SJSA1 (cell line): ENCODE results near the gene SUGP2. TPM values are rescaled to one million over a fixed set of nuclear protein-coding genes. Genes with fewer than 3 reads are reported as not detected.
"Not testable (repeated sequence)": the region's sequence is repeated elsewhere in the genome, so short reads cannot be mapped to it uniquely, and the experiment has no call there.

Source experiments
- DNase-seq, 2 experiments: peaks; one replicate each; pipeline ENCODE4 v3.0.0-alpha.2; 2015 to 2020; ENCODE audit warnings: low spot score in 2 of 2, low read depth in 1 of 2
- H3K27ac ChIP-seq: fragments of 250-450 bp; sonication (Bioruptor Pico); 2 replicates; pipeline ENCODE4 v1.5.1; 2020; ENCODE audit warnings: mild to moderate bottlenecking, moderate library complexity
- H3K27me3 ChIP-seq: fragments of 250-450 bp; sonication (Bioruptor Pico); replicated peaks from 2 replicates; pipeline ENCODE4 v1.5.1; 2020; ENCODE audit warnings: mild to moderate bottlenecking, moderate library complexity
- H3K36me3 ChIP-seq: fragments of 250-450 bp; sonication (Bioruptor Pico); 2 replicates; pipeline ENCODE4 v1.5.1; 2020; ENCODE audit warnings: mild to moderate bottlenecking
- H3K4me1 ChIP-seq: fragments of 250-450 bp; sonication (Bioruptor Pico); replicated peaks from 2 replicates; pipeline ENCODE4 v1.6.1; 2021; ENCODE audit warnings: mild to moderate bottlenecking
- H3K4me3 ChIP-seq: fragments of 250-450 bp; sonication (Bioruptor Pico); 2 replicates; pipeline ENCODE4 v1.5.1; 2020; ENCODE audit warnings: mild to moderate bottlenecking
- H3K9me3 ChIP-seq: fragments of 250-450 bp; sonication (Bioruptor Pico); replicated peaks from 2 replicates; pipeline ENCODE4 v1.5.1; 2020; ENCODE audit warnings: mild to moderate bottlenecking
- total RNA-seq: library from RNA; depleted of rRNA; stranded (reverse); fragments of >200 nt; shearing (Covaris generic); gene quantifications from 2 replicates; pipeline ENCODE4 v1.2.3, GENCODE V29; 2014

The SUGP2 gene
- total RNA-seq, 1 experiment from 2014 or later, result 46.4 TPM

DNA sequence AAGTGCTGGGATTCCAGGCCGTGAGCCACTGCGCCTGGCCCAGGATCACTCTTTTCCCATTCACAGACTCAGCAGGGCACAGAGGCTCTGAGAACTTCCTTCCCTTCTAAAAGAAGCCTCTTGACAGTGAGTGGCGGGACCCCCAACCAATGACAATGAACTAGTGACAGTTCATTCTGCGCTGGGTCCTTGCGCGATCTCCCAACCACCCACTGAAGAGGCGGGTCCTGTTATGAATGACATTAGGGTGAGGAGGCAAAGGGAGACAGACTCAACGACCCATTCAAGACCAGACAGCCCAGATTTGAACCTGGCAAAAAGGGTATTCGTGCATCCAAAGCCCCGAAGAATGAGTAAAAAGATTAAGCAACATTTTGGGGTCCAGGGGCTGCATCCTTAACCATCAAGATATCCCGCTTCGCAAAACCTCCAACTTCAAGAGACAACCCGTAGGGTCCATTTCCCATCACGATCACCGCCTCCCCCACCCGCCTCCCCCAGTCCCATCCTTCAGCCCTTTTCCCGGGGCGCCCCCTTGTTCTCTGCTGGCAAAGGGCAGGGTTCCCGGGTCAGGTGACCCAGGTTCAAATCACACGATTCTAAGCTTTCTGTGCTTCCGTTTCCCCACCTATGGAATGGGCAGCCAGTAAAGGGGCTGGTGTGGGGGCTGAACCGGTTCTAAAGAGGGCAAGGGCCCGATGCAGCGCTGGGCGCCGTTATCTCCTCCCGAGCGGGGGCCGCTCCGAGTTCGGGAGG lies 719 bp downstream of the SUGP2 start:
- H3K27ac ChIP-seq, result peak overlapping the region; percentile 91
- H3K27me3 ChIP-seq, result no peaks in the 10 kb centered on the region
- H3K4me3 ChIP-seq, result peak overlapping the region; percentile 97
- H3K36me3 ChIP-seq, result peaks cover 62% of the 10 kb centered on the region
- H3K4me1 ChIP-seq, result peaks cover 13% of the 10 kb centered on the region
- peak; percentile 97 to 99 for DNase-seq
- H3K9me3 ChIP-seq, result 0 out of 2 replicates have a peak, but pooled peaks cover 3% of the 10 kb centered on the region

DNA sequence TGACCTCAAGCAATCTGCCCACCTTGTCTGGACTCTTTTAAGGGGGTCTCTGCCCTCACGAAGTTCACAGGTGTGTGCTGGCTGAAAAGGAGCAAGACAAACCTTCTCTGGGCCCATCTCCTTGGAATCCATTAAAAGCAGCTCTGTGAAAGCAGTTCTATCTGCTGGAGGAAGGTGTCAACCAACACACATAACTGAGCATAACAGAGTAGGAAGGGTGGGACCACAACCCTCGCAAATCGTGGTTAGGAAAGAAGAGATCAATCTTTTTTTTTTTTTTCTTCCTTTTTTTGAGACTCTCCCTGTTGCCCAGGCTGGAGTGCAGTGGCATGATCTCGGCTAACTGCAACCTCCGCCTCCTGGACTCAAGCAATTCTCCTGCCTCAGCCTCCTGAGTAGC lies 1.4 kb downstream of the SUGP2 start:
- Histone ChIP-seq H3K36me3 (peaks cover 66% of the 10 kb centered on the region), H3K9me3 (0 out of 2 replicates have a peak, but pooled peaks cover 3% of the 10 kb centered on the region), H3K27me3 (no peaks in the 10 kb centered on the region), H3K4me1 (peaks cover 13% of the 10 kb centered on the region), H3K27ac (no peak overlapping the region), H3K4me3 (peak overlapping the region; percentile 97)
- no peak for DNase-seq

DNA sequence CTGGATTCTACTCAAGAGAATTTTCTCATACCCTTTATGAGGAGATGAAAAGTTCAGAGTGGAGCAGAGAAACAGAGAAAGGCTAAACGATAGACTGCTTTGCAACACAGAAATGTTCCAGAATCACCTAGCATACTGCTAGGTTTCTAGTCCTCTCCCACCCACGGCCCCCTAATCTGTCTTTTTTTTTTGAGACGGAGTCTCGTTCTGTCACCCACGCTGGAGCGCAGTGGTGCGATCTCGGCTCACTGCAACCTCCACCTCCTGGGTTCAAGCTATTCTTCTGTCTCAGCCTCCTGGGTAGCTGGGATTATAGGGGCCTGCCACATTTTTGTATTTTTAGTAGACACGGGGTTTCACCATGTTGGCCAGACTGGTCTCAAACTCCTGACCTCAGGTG lies 4.8 kb downstream of the SUGP2 start:
- no peak for DNase-seq
- H3K9me3 ChIP-seq, result 0 out of 2 replicates have a peak, but pooled peaks cover 3% of the 10 kb centered on the region
- no peaks in the 10 kb centered on the region for H3K27me3 ChIP-seq
- H3K27ac ChIP-seq, result no peak overlapping the region
- H3K4me3 ChIP-seq, result no peak overlapping the region
- H3K4me1 ChIP-seq, result 0 out of 2 replicates have a peak, but pooled peaks cover 5% of the 10 kb centered on the region
- H3K36me3 ChIP-seq, result peaks cover 91% of the 10 kb centered on the region

DNA sequence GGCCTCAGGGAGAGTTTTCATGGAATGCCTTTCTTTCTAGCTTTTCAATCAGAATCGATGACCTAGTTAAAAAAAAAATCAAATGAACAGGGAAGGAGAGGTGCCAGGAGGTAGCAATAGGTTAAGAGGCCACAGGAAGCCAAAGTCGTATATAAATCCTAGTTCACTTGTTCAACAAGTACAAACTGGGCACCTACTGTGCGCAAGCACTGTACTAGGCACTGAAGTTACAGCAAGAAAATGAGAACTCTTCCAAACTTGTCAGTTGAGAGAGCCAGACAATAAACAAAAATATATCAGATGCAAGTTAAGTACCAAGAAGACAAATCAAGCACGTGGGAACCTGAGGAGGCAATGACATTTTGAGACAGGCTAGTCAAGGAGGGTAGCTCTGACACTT lies 6.1 kb downstream of the SUGP2 start:
- peaks cover 5% of the 10 kb centered on the region; the same call in 1 of the 2 replicates for H3K4me1 ChIP-seq
- no peaks in the 10 kb centered on the region for H3K9me3 ChIP-seq
- DNase-seq, result no peak
- no peak overlapping the region for H3K27ac ChIP-seq
- H3K4me3 ChIP-seq, result no peak overlapping the region
- peaks cover 97% of the 10 kb centered on the region for H3K36me3 ChIP-seq
- H3K27me3 ChIP-seq, result no peaks in the 10 kb centered on the region

DNA sequence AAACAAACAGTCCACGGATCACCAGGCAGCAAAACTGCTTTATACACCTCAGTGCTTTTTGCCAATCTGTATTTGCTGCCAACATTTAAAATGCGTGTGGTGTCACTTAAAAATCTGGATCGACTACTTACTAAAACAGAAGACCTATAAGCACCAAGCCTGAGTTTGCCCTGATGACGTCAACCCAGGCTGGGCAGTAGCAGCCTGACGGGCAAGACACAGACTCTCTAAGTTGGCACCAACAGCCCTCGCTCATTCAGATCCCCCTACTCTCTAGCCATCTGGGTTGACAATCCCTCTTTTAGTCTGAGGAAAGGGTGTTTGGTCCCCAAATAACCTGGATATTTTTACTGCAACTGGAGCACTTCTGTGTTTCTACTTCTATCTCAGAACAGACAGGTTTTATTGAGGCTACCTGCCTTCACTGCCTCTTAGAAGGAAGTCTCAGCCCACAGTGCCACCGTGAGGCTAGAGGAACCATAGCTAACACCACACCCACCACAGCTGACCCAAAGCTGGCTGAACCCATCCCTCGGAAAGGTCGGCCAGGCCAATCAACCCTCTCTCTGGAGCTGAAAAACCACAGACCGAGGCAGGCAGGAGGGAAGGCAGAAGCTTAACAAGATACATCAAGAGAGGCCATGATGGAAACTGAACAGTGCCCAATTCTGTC lies 6.9 kb downstream of the SUGP2 start:
- Histone ChIP-seq H3K9me3 (no peaks in the 10 kb centered on the region), H3K4me3 (no peak overlapping the region), H3K27ac (no peak overlapping the region), H3K27me3 (no peaks in the 10 kb centered on the region), H3K36me3 (peaks cover 100% of the 10 kb centered on the region), H3K4me1 (peaks cover 3% of the 10 kb centered on the region)
- no peak for DNase-seq

DNA sequence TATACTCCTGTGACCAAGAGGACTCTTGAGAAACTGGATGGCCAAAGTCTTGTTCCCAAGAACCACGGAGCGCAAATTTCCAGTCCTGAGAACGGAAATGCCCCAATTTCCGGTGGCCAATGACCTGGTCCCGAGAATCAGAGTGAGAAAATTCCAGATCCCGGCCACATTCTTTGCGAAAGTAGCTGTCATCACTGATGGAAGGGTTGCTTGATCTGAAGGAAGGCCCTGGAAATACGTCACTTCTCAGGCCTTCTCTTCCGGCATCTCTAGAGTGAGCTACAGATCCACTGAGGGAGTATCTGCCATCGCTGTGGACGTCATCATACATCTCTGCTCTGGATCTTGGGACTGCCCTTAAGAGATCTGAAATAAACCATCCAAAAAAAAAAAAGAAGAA lies 7.5 kb downstream of the SUGP2 start:
- Histone ChIP-seq H3K36me3 (peaks cover 98% of the 10 kb centered on the region), H3K27ac (no peak overlapping the region)
- no peak for DNase-seq

DNA sequence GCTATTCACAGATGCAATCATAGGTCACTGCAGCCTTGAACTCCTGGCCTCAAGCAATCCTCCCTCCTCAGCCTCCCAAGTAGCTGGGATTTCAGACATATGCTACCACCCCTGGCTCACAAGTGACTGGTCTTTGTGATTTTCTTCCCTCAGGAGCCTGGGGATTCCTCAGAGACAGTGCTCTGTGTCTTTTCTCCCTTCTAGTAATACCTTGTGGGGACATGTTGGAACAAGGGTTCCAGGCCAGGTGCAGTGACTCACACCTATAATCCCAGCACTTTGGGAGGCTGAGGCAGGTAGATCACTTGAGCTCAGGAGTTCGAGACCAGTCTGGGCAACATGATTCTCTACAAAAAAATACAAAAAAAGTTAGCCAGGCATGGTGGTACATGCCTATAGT lies 9.9 kb downstream of the SUGP2 start:
- H3K9me3 ChIP-seq, DNase-seq, H3K27me3 ChIP-seq, H3K4me3 ChIP-seq, H3K27ac ChIP-seq, H3K4me1 ChIP-seq: not testable (repeated sequence)
- peaks cover 90% of the 10 kb centered on the region for H3K36me3 ChIP-seq

More for the DNA sequence above, 7.5 kb downstream of the SUGP2 start:
- Histone ChIP-seq H3K4me1 (peaks cover 8% of the 10 kb centered on the region), H3K27me3 (no peaks in the 10 kb centered on the region), H3K9me3 (no peaks in the 10 kb centered on the region), H3K4me3 (no peak overlapping the region)

DNA sequence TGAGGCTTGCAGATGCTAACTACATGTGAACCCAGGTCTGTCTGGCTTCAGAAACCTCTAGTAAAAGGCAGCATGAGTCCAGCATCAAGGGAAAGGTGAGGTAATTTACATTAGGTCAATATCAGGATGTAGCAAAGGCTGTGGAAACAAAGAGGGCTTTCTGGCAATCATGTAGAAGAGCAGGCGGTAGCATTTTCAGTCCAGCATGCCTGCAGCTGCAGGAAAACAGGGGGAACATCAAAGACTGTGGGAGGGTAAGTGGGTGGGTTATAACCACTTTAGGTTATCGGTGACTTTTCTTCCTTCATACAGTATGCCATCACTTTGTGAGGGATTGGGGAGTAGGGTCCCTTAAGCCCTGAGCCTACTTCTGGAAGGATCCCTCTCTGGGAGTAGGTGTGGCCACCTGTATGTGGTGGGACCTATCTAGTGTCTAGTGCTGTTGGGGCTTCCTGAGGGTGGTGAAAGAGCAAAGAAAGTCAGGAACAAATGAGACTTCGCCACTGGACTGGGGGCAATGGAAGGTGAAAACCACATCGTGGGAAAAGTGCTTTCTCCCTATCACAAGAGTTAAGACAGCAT lies 10.8 kb downstream of the SUGP2 start:
- H3K27me3 ChIP-seq, result no peaks in the 10 kb centered on the region
- H3K4me1 ChIP-seq, result peaks cover 8% of the 10 kb centered on the region
- H3K9me3 ChIP-seq, result no peaks in the 10 kb centered on the region
- H3K36me3 ChIP-seq, result peaks cover 89% of the 10 kb centered on the region
- no peak overlapping the region for H3K4me3 ChIP-seq
- no peak for DNase-seq
- no peak overlapping the region for H3K27ac ChIP-seq

DNA sequence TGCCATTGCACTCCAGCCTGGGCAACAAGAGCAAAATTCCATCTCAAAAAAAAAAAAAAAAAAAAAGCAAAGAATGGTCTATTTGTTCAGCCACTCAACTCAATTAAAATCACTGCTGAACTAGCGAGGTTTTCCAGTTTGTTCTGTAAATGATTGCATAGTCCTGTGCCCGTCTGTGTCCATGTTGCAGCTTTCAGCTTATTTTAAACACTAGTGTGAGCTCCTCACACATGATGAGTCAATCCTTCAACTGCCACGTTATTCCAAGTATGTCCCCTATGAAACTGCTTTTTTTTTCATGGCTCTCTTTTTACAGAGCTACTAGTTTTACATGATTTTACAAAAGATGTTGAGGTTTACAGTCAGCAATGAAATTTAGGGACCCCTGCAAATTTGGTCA lies 12.2 kb downstream of the SUGP2 start:
- Histone ChIP-seq H3K4me3 (no peak overlapping the region), H3K36me3 (peaks cover 89% of the 10 kb centered on the region), H3K4me1 (peaks cover 8% of the 10 kb centered on the region), H3K27me3 (no peaks in the 10 kb centered on the region), H3K27ac (no peak overlapping the region), H3K9me3 (no peaks in the 10 kb centered on the region)
- DNase-seq, result peak in 1 of 2 experiments; percentile 16

DNA sequence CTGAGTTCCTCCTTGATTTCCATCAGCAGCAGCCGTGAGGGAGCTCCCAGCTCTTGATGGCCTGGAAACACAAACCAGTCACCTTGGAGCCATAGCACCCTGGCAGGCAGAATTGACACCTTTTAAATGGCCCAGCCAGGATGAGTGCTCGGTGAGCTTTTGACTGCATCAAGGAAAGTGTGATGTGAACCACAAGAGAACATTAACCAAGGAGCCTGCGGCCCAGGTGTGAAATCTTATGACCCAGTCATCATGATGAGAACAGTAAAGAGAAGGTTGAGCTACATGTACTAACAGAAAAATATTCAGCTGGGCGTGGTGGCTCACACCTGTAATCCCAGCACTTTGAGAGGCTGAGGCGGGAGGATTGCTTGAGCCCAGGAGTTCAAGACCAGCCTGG lies 22.8 kb downstream of the SUGP2 start:
- H3K4me3 ChIP-seq, result no peak overlapping the region
- no peaks in the 10 kb centered on the region for H3K27me3 ChIP-seq
- no peak for DNase-seq
- no peaks in the 10 kb centered on the region for H3K4me1 ChIP-seq
- H3K27ac ChIP-seq, result no peak overlapping the region
- peaks cover 96% of the 10 kb centered on the region for H3K36me3 ChIP-seq
- no peaks in the 10 kb centered on the region for H3K9me3 ChIP-seq

DNA sequence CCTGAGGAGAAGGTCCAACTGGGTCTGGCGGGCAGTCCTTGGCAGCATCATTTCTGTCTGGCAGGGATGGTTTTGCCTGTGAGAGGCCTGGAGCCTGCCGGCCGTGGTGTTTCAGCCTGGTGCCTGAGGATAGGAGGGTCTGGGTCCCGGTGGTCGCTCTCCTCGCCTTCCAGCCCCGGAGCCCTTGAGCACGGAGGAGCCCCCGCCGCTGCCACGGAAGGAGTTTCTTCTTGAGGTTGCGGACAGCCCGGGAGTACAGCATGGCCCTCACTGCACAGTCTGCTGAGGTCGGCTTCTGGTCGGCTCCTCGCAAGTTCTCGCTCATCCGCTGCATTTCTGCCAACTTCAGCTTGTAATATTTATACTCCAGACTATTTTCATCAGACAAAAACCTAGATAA lies 23.4 kb downstream of the SUGP2 start:
- Histone ChIP-seq H3K4me3 (no peak overlapping the region), H3K9me3 (no peaks in the 10 kb centered on the region), H3K27ac (no peak overlapping the region), H3K4me1 (no peaks in the 10 kb centered on the region), H3K27me3 (no peaks in the 10 kb centered on the region), H3K36me3 (peaks cover 97% of the 10 kb centered on the region)
- DNase-seq, result no peak

DNA sequence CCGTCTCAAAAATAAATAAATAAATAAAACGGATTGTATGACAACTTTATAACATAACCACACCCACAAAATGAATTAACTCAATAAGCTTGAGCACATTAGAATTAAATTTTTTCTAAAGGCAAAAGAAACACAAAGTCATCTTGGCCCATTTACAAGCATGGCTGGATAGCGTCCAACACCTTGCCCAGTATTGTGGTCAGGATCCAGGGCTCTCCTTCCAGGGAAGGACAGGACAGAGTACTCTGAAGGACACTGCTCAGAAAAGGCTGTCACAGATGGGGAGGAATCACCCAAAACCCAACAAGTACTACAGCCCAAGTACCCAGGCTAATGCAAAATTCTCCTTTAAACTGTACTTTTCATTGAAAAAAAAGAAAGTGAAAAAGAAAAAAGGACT lies 27.1 kb downstream of the SUGP2 start:
- Histone ChIP-seq H3K4me1 (no peaks in the 10 kb centered on the region), H3K36me3 (peaks cover 94% of the 10 kb centered on the region), H3K4me3 (no peak overlapping the region), H3K9me3 (no peaks in the 10 kb centered on the region), H3K27me3 (no peaks in the 10 kb centered on the region; the same call in 1 of the 2 replicates), H3K27ac (no peak overlapping the region)
- no peak for DNase-seq

DNA sequence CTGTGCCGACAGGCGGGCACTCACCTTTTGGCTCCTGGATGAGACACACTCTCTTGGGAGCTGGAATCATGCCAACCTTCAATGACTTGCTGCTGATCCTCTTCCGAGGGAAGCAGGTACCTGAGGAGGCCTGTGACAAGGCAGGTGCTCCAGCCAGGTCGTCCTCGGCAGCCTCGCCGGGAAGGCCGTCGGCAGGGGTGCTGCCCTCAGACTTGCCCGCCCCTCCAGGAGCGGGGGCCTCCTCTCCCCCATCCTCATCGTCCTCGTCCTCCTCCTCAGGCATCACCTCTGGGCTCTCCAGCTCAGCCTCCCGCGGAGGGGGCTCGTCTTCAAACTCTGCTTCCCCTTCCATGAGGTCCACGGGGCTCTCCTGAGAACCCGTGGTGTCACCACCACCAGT lies 29.2 kb downstream of the SUGP2 start:
- DNase-seq, result no peak
- no peaks in the 10 kb centered on the region for H3K9me3 ChIP-seq
- H3K36me3 ChIP-seq, result peaks cover 94% of the 10 kb centered on the region
- H3K27me3 ChIP-seq, result no peaks in the 10 kb centered on the region; the same call in 1 of the 2 replicates
- H3K4me3 ChIP-seq, result no peak overlapping the region
- H3K4me1 ChIP-seq, result no peaks in the 10 kb centered on the region
- no peak overlapping the region for H3K27ac ChIP-seq
